SJSA1 (cell line): ENCODE data around the gene PKP3. TPM values are rescaled to one million over a fixed set of nuclear protein-coding genes. Genes with fewer than 3 reads are reported as not detected.
"Not testable (repeated sequence)": the region's sequence is repeated elsewhere in the genome, so short reads cannot be mapped to it uniquely, and the experiment has no call there.

Experiments used
- DNase-seq, 2 experiments: peaks; one replicate each; pipeline ENCODE4 v3.0.0-alpha.2; 2015 to 2020; ENCODE audit warnings: low spot score in 2 of 2, low read depth in 1 of 2
- H3K27ac ChIP-seq: fragments of 250-450 bp; sonication (Bioruptor Pico); 2 replicates; pipeline ENCODE4 v1.5.1; 2020; ENCODE audit warnings: mild to moderate bottlenecking, moderate library complexity
- H3K27me3 ChIP-seq: fragments of 250-450 bp; sonication (Bioruptor Pico); replicated peaks from 2 replicates; pipeline ENCODE4 v1.5.1; 2020; ENCODE audit warnings: mild to moderate bottlenecking, moderate library complexity
- H3K36me3 ChIP-seq: fragments of 250-450 bp; sonication (Bioruptor Pico); 2 replicates; pipeline ENCODE4 v1.5.1; 2020; ENCODE audit warnings: mild to moderate bottlenecking
- H3K4me1 ChIP-seq: fragments of 250-450 bp; sonication (Bioruptor Pico); replicated peaks from 2 replicates; pipeline ENCODE4 v1.6.1; 2021; ENCODE audit warnings: mild to moderate bottlenecking
- H3K4me3 ChIP-seq: fragments of 250-450 bp; sonication (Bioruptor Pico); 2 replicates; pipeline ENCODE4 v1.5.1; 2020; ENCODE audit warnings: mild to moderate bottlenecking
- H3K9me3 ChIP-seq: fragments of 250-450 bp; sonication (Bioruptor Pico); replicated peaks from 2 replicates; pipeline ENCODE4 v1.5.1; 2020; ENCODE audit warnings: mild to moderate bottlenecking
- total RNA-seq: library from RNA; depleted of rRNA; stranded (reverse); fragments of >200 nt; shearing (Covaris generic); gene quantifications from 2 replicates; pipeline ENCODE4 v1.2.3, GENCODE V29; 2014

The PKP3 gene
- total RNA-seq, 1 experiment from 2014 or later: 1.9 TPM

GRCh38 chr11:377883-378500, 16.0 kb upstream of the PKP3 start:
- Histone ChIP-seq H3K4me3 (no peak overlapping the region), H3K9me3 (no peaks in the 10 kb centered on the region), H3K27ac (no peak overlapping the region), H3K27me3 (no peaks in the 10 kb centered on the region), H3K36me3 (no peaks in the 10 kb centered on the region), H3K4me1 (no peaks in the 10 kb centered on the region)
- DNase-seq: no peak

GRCh38 chr11:379205-380094, 14.6 kb upstream of the PKP3 start:
- no peak overlapping the region for H3K4me3 ChIP-seq
- no peaks in the 10 kb centered on the region for H3K9me3 ChIP-seq
- no peaks in the 10 kb centered on the region for H3K4me1 ChIP-seq
- DNase-seq: no peak
- H3K27ac ChIP-seq: no peak overlapping the region
- H3K27me3 ChIP-seq: peaks cover 5% of the 10 kb centered on the region; the same call in 1 of the 2 replicates
- H3K36me3 ChIP-seq: no peaks in the 10 kb centered on the region

GRCh38 chr11:380095-380480, 13.9 kb upstream of the PKP3 start:
- H3K4me3 ChIP-seq: no peak overlapping the region
- H3K27ac ChIP-seq: no peak overlapping the region
- DNase-seq: no peak
- H3K9me3 ChIP-seq: no peaks in the 10 kb centered on the region
- no peaks in the 10 kb centered on the region for H3K4me1 ChIP-seq
- no peaks in the 10 kb centered on the region for H3K36me3 ChIP-seq
- H3K27me3 ChIP-seq: peaks cover 5% of the 10 kb centered on the region; the same call in 1 of the 2 replicates

GRCh38 chr11:380491-380890, 13.5 kb upstream of the PKP3 start:
- peaks cover 5% of the 10 kb centered on the region; the same call in 1 of the 2 replicates for H3K27me3 ChIP-seq
- no peaks in the 10 kb centered on the region for H3K4me1 ChIP-seq
- no peak overlapping the region for H3K27ac ChIP-seq
- H3K4me3 ChIP-seq: no peak overlapping the region
- no peak for DNase-seq
- H3K9me3 ChIP-seq: no peaks in the 10 kb centered on the region
- H3K36me3 ChIP-seq: no peaks in the 10 kb centered on the region

GRCh38 chr11:380996-381395, 13.0 kb upstream of the PKP3 start:
- Histone ChIP-seq H3K27ac (no peak overlapping the region), H3K4me3 (no peak overlapping the region), H3K4me1 (no peaks in the 10 kb centered on the region), H3K36me3 (no peaks in the 10 kb centered on the region), H3K9me3 (no peaks in the 10 kb centered on the region), H3K27me3 (peaks cover 5% of the 10 kb centered on the region; the same call in 1 of the 2 replicates)
- no peak for DNase-seq

GRCh38 chr11:381501-382072, 12.4 kb upstream of the PKP3 start:
- H3K4me3 ChIP-seq: no peak overlapping the region
- no peak for DNase-seq
- peaks cover 5% of the 10 kb centered on the region; the same call in 1 of the 2 replicates for H3K27me3 ChIP-seq

GRCh38 chr11:382081-382629, 11.9 kb upstream of the PKP3 start:
- DNase-seq: no peak
- Histone ChIP-seq H3K27ac (no peak overlapping the region), H3K36me3 (no peaks in the 10 kb centered on the region), H3K27me3 (peaks cover 5% of the 10 kb centered on the region; the same call in 1 of the 2 replicates), H3K4me1 (no peaks in the 10 kb centered on the region), H3K4me3 (no peak overlapping the region), H3K9me3 (no peaks in the 10 kb centered on the region)

More at GRCh38 chr11:381501-382072, 12.4 kb upstream of the PKP3 start:
- no peaks in the 10 kb centered on the region for H3K36me3 ChIP-seq
- no peaks in the 10 kb centered on the region for H3K4me1 ChIP-seq
- no peaks in the 10 kb centered on the region for H3K9me3 ChIP-seq
- no peak overlapping the region for H3K27ac ChIP-seq

- Histone ChIP-seq H3K27me3 (peaks cover 13% of the 10 kb centered on the region; the same call in 1 of the 2 replicates), H3K4me1 (no peaks in the 10 kb centered on the region), H3K36me3 (no peaks in the 10 kb centered on the region), H3K27ac (no peak overlapping the region), H3K4me3 (no peak overlapping the region), H3K9me3 (no peaks in the 10 kb centered on the region)
- no peak for DNase-seq
Observed at GRCh38 chr11:383431-383830, 10.6 kb upstream of the PKP3 start.

- Histone ChIP-seq H3K4me1 (no peaks in the 10 kb centered on the region), H3K36me3 (no peaks in the 10 kb centered on the region), H3K27ac (no peak overlapping the region), H3K4me3 (no peak overlapping the region), H3K9me3 (no peaks in the 10 kb centered on the region), H3K27me3 (peaks cover 13% of the 10 kb centered on the region; the same call in 1 of the 2 replicates)
- no peak for DNase-seq
Observed at GRCh38 chr11:384511-384910, 9.5 kb upstream of the PKP3 start.

- Histone ChIP-seq H3K4me1 (no peaks in the 10 kb centered on the region), H3K4me3 (no peak overlapping the region), H3K9me3 (no peaks in the 10 kb centered on the region), H3K27ac (no peak overlapping the region), H3K36me3 (no peaks in the 10 kb centered on the region), H3K27me3 (peaks cover 15% of the 10 kb centered on the region; the same call in 1 of the 2 replicates)
- DNase-seq: no peak
Observed at GRCh38 chr11:385594-386351, 8.2 kb upstream of the PKP3 start.

GRCh38 chr11:386483-386882, 7.5 kb upstream of the PKP3 start:
- Histone ChIP-seq H3K4me3 (no peak overlapping the region), H3K36me3 (no peaks in the 10 kb centered on the region), H3K4me1 (no peaks in the 10 kb centered on the region), H3K27me3 (peaks cover 15% of the 10 kb centered on the region; the same call in 1 of the 2 replicates), H3K9me3 (no peaks in the 10 kb centered on the region), H3K27ac (no peak overlapping the region)
- DNase-seq: no peak

GRCh38 chr11:387193-387793, 6.7 kb upstream of the PKP3 start:
- Histone ChIP-seq H3K36me3 (no peaks in the 10 kb centered on the region), H3K9me3 (no peaks in the 10 kb centered on the region), H3K27ac (no peak overlapping the region), H3K4me1 (no peaks in the 10 kb centered on the region), H3K4me3 (no peak overlapping the region), H3K27me3 (peaks cover 15% of the 10 kb centered on the region; the same call in 1 of the 2 replicates)
- DNase-seq: no peak

GRCh38 chr11:389369-389768, 4.6 kb upstream of the PKP3 start:
- peaks cover 13% of the 10 kb centered on the region for H3K4me1 ChIP-seq
- H3K9me3 ChIP-seq, H3K27ac ChIP-seq, H3K4me3 ChIP-seq, H3K27me3 ChIP-seq, DNase-seq, H3K36me3 ChIP-seq: not testable (repeated sequence)
